Neural cell (in vitro differentiated cells): Measurements from ENCODE around the gene MTARC1.

ENCODE experiments used
- CTCF ChIP-seq: fragments of 450-650 bp; IDR thresholded peaks from 2 replicates; pipeline ENCODE4 v1.5.1; 2014; ENCODE audit warnings: antibody characterized with exemption, mild to moderate bottlenecking, moderate library complexity; ENCODE audit not compliant: poor library complexity, severe bottlenecking
- EP300 ChIP-seq: fragments of 450-650 bp; conservative IDR thresholded peaks from 2 replicates; pipeline ENCODE4 v1.6.1; 2014; ENCODE audit warnings: antibody characterized with exemption, mild to moderate bottlenecking, moderate library complexity; ENCODE audit not compliant: poor library complexity, severe bottlenecking
- EZH2 ChIP-seq: fragments of 200-600, 300-800 bp; shearing (Covaris generic), sonication (generic); IDR thresholded peaks from 2 replicates; pipeline ENCODE4 v1.6.1; 2014; ENCODE audit warnings: antibody characterized with exemption, low read length, borderline replicate concordance, mild to moderate bottlenecking; ENCODE audit not compliant: insufficient read depth, poor library complexity, severe bottlenecking
- MXI1 ChIP-seq: fragments of 450-650 bp; conservative IDR thresholded peaks from 2 replicates; pipeline ENCODE4 v1.6.1; 2014; ENCODE audit warnings: antibody characterized with exemption, mild to moderate bottlenecking; ENCODE audit not compliant: poor library complexity, severe bottlenecking
- POLR2AphosphoS5 ChIP-seq: IDR thresholded peaks from 2 replicates; pipeline ENCODE4 v1.6.1; 2012
- RAD21 ChIP-seq: fragments of 450-650 bp; conservative IDR thresholded peaks from 2 replicates; pipeline ENCODE4 v1.6.1; 2014; ENCODE audit warnings: antibody characterized with exemption, mild to moderate bottlenecking, moderate library complexity
- REST ChIP-seq: IDR thresholded peaks from 2 replicates; pipeline ENCODE4 v1.6.1; 2012; ENCODE audit warnings: borderline replicate concordance
- TAF1 ChIP-seq: IDR thresholded peaks from 2 replicates; pipeline ENCODE4 v1.6.1; 2012; ENCODE audit warnings: low read depth

- TF ChIP-seq EZH2 (no peak), CTCF (no peak), EP300 (no peak), MXI1 (no peak), POLR2AphosphoS5 (no peak), RAD21 (no peak), TAF1 (no peak), REST (no peak)
Observed at GRCh38 chr1:220784751-220785150, 2.0 kb upstream of the MTARC1 start.
